A549 (cell line): ENCODE results near the gene P4HTM. TPM values are rescaled to one million over a fixed set of nuclear protein-coding genes. Genes with fewer than 3 reads are reported as not detected.
A peak's percentile ranks its signal among the peaks of the same experiment; 100 is the strongest.
"Not testable (repeated sequence)": the region's sequence is repeated elsewhere in the genome, so short reads cannot be mapped to it uniquely, and the experiment has no call there.

Source experiments
- ATAC-seq, 2 experiments: fragments of 200-7000 bp in 1 of 2; fragments of >200 bp in 1 of 2; cut with Nextera tagmentation in 1 of 2; cut with Tn5 transposase in 1 of 2; 3 replicates each; pipeline versions ENCODE4 v1.8.0 to v1.9.1; 2018 to 2020; ENCODE audit warnings: mild to moderate bottlenecking in 1 of 2, moderate library complexity in 1 of 2
- CTCF ChIA-PET: fragments of 300-600 bp; sonication (Branson Sonifier 250); formaldehyde crosslinking; extraction: SDS; loops from one replicate; lab custom pipeline; 2021; ENCODE audit warnings: antibody characterized with exemption, inconsistent platforms; lab: Yijun Ruan, JAX
- POLR2A ChIA-PET: fragments of 350-600 bp; formaldehyde crosslinking; extraction: SDS; loops from one replicate; lab custom pipeline; 2021; ENCODE audit warnings: antibody characterized with exemption, inconsistent platforms; lab: Yijun Ruan, JAX
- DNase-seq, 2 experiments: peaks; one replicate each; pipeline versions ENCODE4 v3.0.0 to v3.0.0-alpha.2; 2011 to 2016; ENCODE audit warnings: low read depth in 1 of 2, low spot score in 1 of 2
- FAIRE-seq: peaks from 2 replicates; lab custom pipeline; 2011; peaks lifted over from hg19 to GRCh38; lab: Jason Lieb, UNC
- H3K27ac ChIP-seq, 2 experiments: fragments of >200 bp; sonication (Bioruptor Twin); formaldehyde crosslinking; 3 replicates each; pipeline ENCODE4 v1.5.1; 2016 to 2017
- H3K4me1 ChIP-seq: fragments of >200 bp; sonication (Bioruptor Twin); formaldehyde crosslinking; 3 replicates; pipeline ENCODE4 v1.6.1; 2016
- H3K4me2 ChIP-seq: fragments of >200 bp; sonication (Bioruptor Twin); formaldehyde crosslinking; 3 replicates; pipeline ENCODE4 v1.6.1; 2016
- H3K4me3 ChIP-seq: fragments of >200 bp; sonication (Bioruptor Twin); formaldehyde crosslinking; 3 replicates; pipeline ENCODE4 v1.5.1; 2016
- H3K9me3 ChIP-seq: fragments of >200 bp; sonication (Bioruptor Twin); formaldehyde crosslinking; 3 replicates; pipeline ENCODE4 v1.6.1; 2016
- ATOH8 ChIP-seq: fragments of 250-450 bp; sonication (Bioruptor Pico); IDR thresholded peaks from 2 replicates; pipeline ENCODE4 v1.5.0; 2020; ENCODE audit warnings: low read depth, mild to moderate bottlenecking, moderate library complexity
- CHD4 ChIP-seq: fragments of 200-600 bp; sonication (generic); IDR thresholded peaks from 2 replicates; pipeline ENCODE4 v1.6.1; 2016; ENCODE audit warnings: antibody characterized with exemption, mild to moderate bottlenecking, borderline replicate concordance
- CTCF ChIP-seq: fragments of >200 bp; sonication (Bioruptor Twin); formaldehyde crosslinking; IDR thresholded peaks from 3 replicates; pipeline ENCODE4 v1.5.1; 2016
- EHF ChIP-seq: fragments of 250-450 bp; sonication (Bioruptor Pico); IDR thresholded peaks from 2 replicates; pipeline ENCODE4 v1.5.0; 2020; ENCODE audit warnings: mild to moderate bottlenecking
- EP300 ChIP-seq, 2 experiments: fragments of >200 bp; sonication (Bioruptor Twin); formaldehyde crosslinking; IDR thresholded peaks; 2 replicates in 1 of 2; 3 replicates in 1 of 2; pipeline ENCODE4 v1.6.1; 2016 to 2017
- ESRRA ChIP-seq: fragments of 150-350 bp; IDR thresholded peaks from 2 replicates; pipeline ENCODE4 v1.6.1; 2014; ENCODE audit warnings: mild to moderate bottlenecking, low read length, borderline replicate concordance
- HEYL ChIP-seq: fragments of 250-450 bp; sonication (Bioruptor Pico); IDR thresholded peaks from 2 replicates; pipeline ENCODE4 v1.8.0; 2021; ENCODE audit warnings: mild to moderate bottlenecking, moderate library complexity
- HOXA7 ChIP-seq: fragments of 250-450 bp; sonication (Bioruptor Pico); IDR thresholded peaks from 2 replicates; pipeline ENCODE4 v1.5.0; 2020; ENCODE audit warnings: mild to moderate bottlenecking, moderate library complexity
- HOXB13 ChIP-seq: fragments of 250-450 bp; sonication (Bioruptor Pico); IDR thresholded peaks from 2 replicates; pipeline ENCODE4 v1.5.0; 2020; ENCODE audit warnings: low read depth, mild to moderate bottlenecking, moderate library complexity
- HOXB5 ChIP-seq: fragments of 250-450 bp; sonication (Bioruptor Pico); IDR thresholded peaks from 2 replicates; pipeline ENCODE4 v1.5.0; 2020; ENCODE audit warnings: mild to moderate bottlenecking, moderate library complexity
- JUN ChIP-seq, 2 experiments: fragments of >200 bp; sonication (Bioruptor Twin); formaldehyde crosslinking; IDR thresholded peaks; 2 replicates in 1 of 2; 3 replicates in 1 of 2; pipeline ENCODE4 v1.6.1; 2016 to 2017
- JUNB ChIP-seq: fragments of >200 bp; sonication (Bioruptor Twin); formaldehyde crosslinking; IDR thresholded peaks from 2 replicates; pipeline ENCODE4 v1.6.1; 2016
- MAFK ChIP-seq: fragments of 450-650 bp; IDR thresholded peaks from 2 replicates; pipeline ENCODE4 v1.6.1; 2014; ENCODE audit not compliant: partially characterized antibody
- MAX ChIP-seq: IDR thresholded peaks from 2 replicates; pipeline ENCODE4 v1.6.1; 2012
- MAZ ChIP-seq: fragments of 150-350 bp; IDR thresholded peaks from 2 replicates; pipeline ENCODE4 v1.6.1; 2014; ENCODE audit warnings: antibody characterized with exemption, low read depth, low read length, borderline replicate concordance
- NFE2L2 ChIP-seq: fragments of 150-350 bp; conservative IDR thresholded peaks from 2 replicates; pipeline ENCODE4 v1.6.1; 2014; ENCODE audit warnings: low read length
- NPAS2 ChIP-seq: fragments of 250-450 bp; sonication (Bioruptor Pico); IDR thresholded peaks from 2 replicates; pipeline ENCODE4 v1.8.0; 2022; ENCODE audit warnings: mild to moderate bottlenecking, moderate library complexity, borderline replicate concordance
- PBX3 ChIP-seq: IDR thresholded peaks from 2 replicates; pipeline ENCODE4 v1.6.1; 2012
- PHF8 ChIP-seq: fragments of 200-600 bp; sonication (generic); IDR thresholded peaks from 2 replicates; pipeline ENCODE4 v1.6.1; 2016; ENCODE audit warnings: low read depth, mild to moderate bottlenecking, antibody characterized with exemption, moderate library complexity, borderline replicate concordance
- POLR2AphosphoS2 ChIP-seq: conservative IDR thresholded peaks from 2 replicates; pipeline ENCODE4 v1.6.1; 2012; ENCODE audit warnings: low read length, improper control_type of control experiment, inconsistent platforms
- RFX5 ChIP-seq: fragments of 450-650 bp; IDR thresholded peaks from 2 replicates; pipeline ENCODE4 v1.7.1; 2014; ENCODE audit warnings: antibody characterized with exemption, mild to moderate bottlenecking, moderate library complexity
- RNF2 ChIP-seq: fragments of 200-600 bp; sonication (generic); IDR thresholded peaks from 2 replicates; pipeline ENCODE4 v1.6.1; 2016; ENCODE audit warnings: low read depth, mild to moderate bottlenecking, antibody characterized with exemption, moderate library complexity, borderline replicate concordance
- SREBF2 ChIP-seq: fragments of 450-650 bp; IDR thresholded peaks from 2 replicates; pipeline ENCODE4 v1.6.1; 2014; ENCODE audit warnings: mild to moderate bottlenecking, moderate library complexity
- ZNF302 ChIP-seq: fragments of 250-450 bp; sonication (Bioruptor Pico); IDR thresholded peaks from 2 replicates; pipeline ENCODE4 v1.9.0; 2021; ENCODE audit warnings: inconsistent platforms, mild to moderate bottlenecking, moderate library complexity
- WGBS: methylation state at CpG from one replicate; pipeline ENCODE4 v1.1.6; 2017; ENCODE audit errors: missing lambda C conversion rate; 5-methylcytosine and 5-hydroxymethylcytosine counted together
- polyA plus RNA-seq, 4 experiments: library from polyadenylated mRNA; depleted of rRNA in 3 of 4; stranded (reverse); fragments of >200 nt; fragmentation: RNase III in 1 of 4; extraction: RNeasy Plus Mini Kit Qiagen cat#74134 plus additional on column Dnase treatment in 1 of 4; gene quantifications; 2 replicates in 3 of 4; 3 replicates in 1 of 4; pipeline ENCODE4 v1.2.3, GENCODE V29; 2011 to 2017

Gene P4HTM
- polyA plus RNA-seq, 2 of the 4 experiments (the other 2 are of a cell fraction) = 14.4 to 16.4 TPM

GRCh38 chr3:49007068-49007770 lies 17.2 kb downstream of the P4HTM start, which contains the start of gene WDR6 (continued):
- TF ChIP-seq HOXA7 (CRISPR knock-in tag) (peak; percentile 43; the same call in 1 of the 2 replicates), NPAS2 (CRISPR knock-in tag) (no peak), HEYL (CRISPR knock-in tag) (no peak), POLR2AphosphoS2 (no peak), NFE2L2 (no peak), CHD4 (no peak), ESRRA (no peak), ATOH8 (no peak), EHF (CRISPR knock-in tag) (no peak), SREBF2 (no peak), JUN (IDR thresholded peaks at IDR 0.05) (peak in 1 of 2 experiments; percentile 74; a peak in 3 of 5 replicates), MAX (peak; percentile 89), HOXB13 (CRISPR knock-in tag) (peak; percentile 31; the same call in 1 of the 2 replicates), MAFK (peak; percentile 18), HOXB5 (CRISPR knock-in tag) (peak; percentile 37; the same call in 1 of the 2 replicates), PHF8 (peak; percentile 56; the same call in 1 of the 2 replicates), RFX5 (no peak), RNF2 (no peak)

GRCh38 chr3:49007771-49008528 lies 17.9 kb downstream of the P4HTM start:
- peak; percentile 62 to 77 for ATAC-seq
- ChIA-PET POLR2A (interaction anchor here (0.6 to 4.1 kb wide), 11 partner anchors 9 to 458 kb away, joined by 3 to 57 read pairs (median 7); partner anchors contain the start of genes ARIH2, DALRD3, IMPDH2 and NDUFAF3), CTCF (interaction anchor here (1.1 to 30.1 kb wide), 4 partner anchors 11 to 27 kb away, joined by 3 to 385 read pairs (median 34); partner anchors contain the start of genes DALRD3, NDUFAF3 and P4HTM)
- Histone ChIP-seq H3K4me1 (peaks cover 21% of the 10 kb centered on the region; the same call in 2 of the 3 replicates), H3K4me2 (peak overlapping the region; percentile 99), H3K9me3 (no peaks in the 10 kb centered on the region), H3K27ac (peak overlapping the region; percentile 98 to 100), H3K4me3 (peak overlapping the region; percentile 100)
- no peak for FAIRE-seq
- 45% methylated on average over 13 of the region's 41 CpGs for WGBS
- peak; percentile 62 to 83 for DNase-seq
- TF ChIP-seq PBX3 (no peak), EP300 (IDR thresholded peaks at IDR 0.05) (no peak), ZNF302 (CRISPR knock-in tag) (no peak), CTCF (no peak), MAZ (peak; percentile 43; the same call in 1 of the 2 replicates), JUNB (no peak)

GRCh38 chr3:49008627-49009026 lies 18.6 kb downstream of the P4HTM start:
- Histone ChIP-seq H3K27ac (peak overlapping the region in 1 of 2 experiments; percentile 98; a peak in 1 of 6 replicates), H3K4me3 (peak overlapping the region; percentile 100; the same call in 1 of the 3 replicates), H3K4me1 (peaks cover 21% of the 10 kb centered on the region; the same call in 2 of the 3 replicates), H3K4me2 (peak overlapping the region; percentile 99)
- FAIRE-seq, H3K9me3 ChIP-seq, ATAC-seq, DNase-seq: not testable (repeated sequence)
- POLR2A ChIA-PET = interaction anchor here (0.6 to 4.1 kb wide), 3 partner anchors 11 to 458 kb away, joined by 4 to 57 read pairs (median 8); partner anchors contain the start of gene NDUFAF3
- 96% methylated on average over 5 of the region's 5 CpGs for WGBS
- CTCF ChIA-PET = interaction anchor here (1.1 to 30.1 kb wide), 3 partner anchors 10 to 27 kb away, joined by 4 to 385 read pairs (median 65); partner anchors contain the start of genes DALRD3, NDUFAF3 and P4HTM
